Measurements from ENCODE around the gene IZUMO4.
"Not testable (repeated sequence)": the region's sequence is repeated elsewhere in the genome, so short reads cannot be mapped to it uniquely, and the experiment has no call there.

IZUMO4 gene

GRCh38 chr19:2120821-2121220 is 24.1 kb downstream of the IZUMO4 start:
- ATAC-seq (replicated peaks; ENCODE audit: extremely low read depth, poor library complexity, severe bottlenecking): no peak

GRCh38 chr19:2121416-2122051 is 24.8 kb downstream of the IZUMO4 start:
- Mint-ChIP-seq H3K27ac (ENCODE audit: low read depth) (no peak overlapping the region), H3K36me3 (ENCODE audit: insufficient read depth) (peaks cover 42% of the 10 kb centered on the region), H3K27me3 (no peaks in the 10 kb centered on the region), H3K4me3 (no peak overlapping the region), H3K9me3 (no peaks in the 10 kb centered on the region), H3K4me1 (no peaks in the 10 kb centered on the region)
- ATAC-seq (replicated peaks; ENCODE audit: extremely low read depth, poor library complexity, severe bottlenecking) (no peak), DNase-seq (ENCODE audit: low spot score in 2 of 2) (no peak)

More at GRCh38 chr19:2120821-2121220, 24.1 kb downstream of the IZUMO4 start:
- no peak overlapping the region for H3K4me3 Mint-ChIP-seq
- no peaks in the 10 kb centered on the region for H3K9me3 Mint-ChIP-seq
- H3K27ac Mint-ChIP-seq (ENCODE audit: low read depth): no peak overlapping the region
- peaks cover 37% of the 10 kb centered on the region for H3K36me3 Mint-ChIP-seq (ENCODE audit: insufficient read depth)
- no peak for DNase-seq (ENCODE audit: low spot score in 2 of 2)
- H3K4me1 Mint-ChIP-seq: no peaks in the 10 kb centered on the region
- no peaks in the 10 kb centered on the region for H3K27me3 Mint-ChIP-seq

GRCh38 chr19:2122251-2122650 is 25.5 kb downstream of the IZUMO4 start:
- Mint-ChIP-seq H3K36me3 (ENCODE audit: insufficient read depth) (peaks cover 44% of the 10 kb centered on the region), H3K4me1 (no peaks in the 10 kb centered on the region), H3K27me3 (no peaks in the 10 kb centered on the region), H3K27ac (ENCODE audit: low read depth) (no peak overlapping the region), H3K9me3 (no peaks in the 10 kb centered on the region), H3K4me3 (no peak overlapping the region)
- ATAC-seq (replicated peaks; ENCODE audit: extremely low read depth, poor library complexity, severe bottlenecking) (no peak), DNase-seq (ENCODE audit: low spot score in 2 of 2) (no peak)

GRCh38 chr19:2122982-2123381 is 26.3 kb downstream of the IZUMO4 start:
- DNase-seq (ENCODE audit: low spot score in 2 of 2): no peak
- Mint-ChIP-seq H3K4me3 (no peak overlapping the region), H3K9me3 (no peaks in the 10 kb centered on the region), H3K4me1 (no peaks in the 10 kb centered on the region), H3K36me3 (ENCODE audit: insufficient read depth) (peaks cover 44% of the 10 kb centered on the region), H3K27me3 (no peaks in the 10 kb centered on the region), H3K27ac (ENCODE audit: low read depth) (no peak overlapping the region)
- ATAC-seq (replicated peaks; ENCODE audit: extremely low read depth, poor library complexity, severe bottlenecking): no peak

GRCh38 chr19:2123682-2124387 is 27.1 kb downstream of the IZUMO4 start:
- no peak for ATAC-seq (replicated peaks; ENCODE audit: extremely low read depth, poor library complexity, severe bottlenecking)
- H3K27me3 Mint-ChIP-seq: no peaks in the 10 kb centered on the region
- H3K27ac Mint-ChIP-seq (ENCODE audit: low read depth): no peak overlapping the region
- no peaks in the 10 kb centered on the region for H3K9me3 Mint-ChIP-seq
- no peak overlapping the region for H3K4me3 Mint-ChIP-seq
- H3K36me3 Mint-ChIP-seq (ENCODE audit: insufficient read depth): peaks cover 41% of the 10 kb centered on the region
- DNase-seq (ENCODE audit: low spot score in 2 of 2): no peak
- no peaks in the 10 kb centered on the region for H3K4me1 Mint-ChIP-seq

- ATAC-seq (replicated peaks; ENCODE audit: extremely low read depth, poor library complexity, severe bottlenecking): no peak
- no peaks in the 10 kb centered on the region for H3K4me1 Mint-ChIP-seq
Observed at GRCh38 chr19:2126879-2127518, 30.3 kb downstream of the IZUMO4 start.

GRCh38 chr19:2127758-2128157 is 31.0 kb downstream of the IZUMO4 start:
- Mint-ChIP-seq H3K4me1 (no peaks in the 10 kb centered on the region), H3K27me3 (no peaks in the 10 kb centered on the region)

More at GRCh38 chr19:2126879-2127518, 30.3 kb downstream of the IZUMO4 start:
- DNase-seq (ENCODE audit: low spot score in 2 of 2): no peak
- H3K27ac Mint-ChIP-seq (ENCODE audit: low read depth): no peak overlapping the region
- H3K27me3 Mint-ChIP-seq: no peaks in the 10 kb centered on the region
- H3K9me3 Mint-ChIP-seq: no peaks in the 10 kb centered on the region
- no peak overlapping the region for H3K4me3 Mint-ChIP-seq
- peaks cover 31% of the 10 kb centered on the region for H3K36me3 Mint-ChIP-seq (ENCODE audit: insufficient read depth)

GRCh38 chr19:2128252-2128651 is 31.5 kb downstream of the IZUMO4 start:
- H3K36me3 Mint-ChIP-seq (ENCODE audit: insufficient read depth): peaks cover 39% of the 10 kb centered on the region

More at GRCh38 chr19:2127758-2128157, 31.0 kb downstream of the IZUMO4 start:
- Mint-ChIP-seq H3K9me3 (no peaks in the 10 kb centered on the region), H3K4me3 (no peak overlapping the region), H3K36me3 (ENCODE audit: insufficient read depth) (peaks cover 35% of the 10 kb centered on the region), H3K27ac (ENCODE audit: low read depth) (no peak overlapping the region)
- ATAC-seq (replicated peaks; ENCODE audit: extremely low read depth, poor library complexity, severe bottlenecking) (no peak), DNase-seq (ENCODE audit: low spot score in 2 of 2) (no peak)

GRCh38 chr19:2129022-2129421 is 32.3 kb downstream of the IZUMO4 start:
- Mint-ChIP-seq H3K4me1 (no peaks in the 10 kb centered on the region), H3K4me3 (no peak overlapping the region), H3K36me3 (ENCODE audit: insufficient read depth) (peaks cover 43% of the 10 kb centered on the region), H3K27ac (ENCODE audit: low read depth) (no peak overlapping the region), H3K27me3 (no peaks in the 10 kb centered on the region), H3K9me3 (no peaks in the 10 kb centered on the region)
- DNase-seq (ENCODE audit: low spot score in 2 of 2): no peak
- ATAC-seq (replicated peaks; ENCODE audit: extremely low read depth, poor library complexity, severe bottlenecking): no peak

More at GRCh38 chr19:2128252-2128651, 31.5 kb downstream of the IZUMO4 start:
- not testable (repeated sequence) for H3K4me3 Mint-ChIP-seq; DNase-seq (ENCODE audit: low spot score in 2 of 2); H3K27ac Mint-ChIP-seq (ENCODE audit: low read depth); ATAC-seq (replicated peaks; ENCODE audit: extremely low read depth, poor library complexity, severe bottlenecking); H3K27me3 Mint-ChIP-seq; H3K9me3 Mint-ChIP-seq; H3K4me1 Mint-ChIP-seq

- no peaks in the 10 kb centered on the region for H3K4me1 Mint-ChIP-seq
- no peaks in the 10 kb centered on the region for H3K9me3 Mint-ChIP-seq
- H3K27me3 Mint-ChIP-seq: no peaks in the 10 kb centered on the region
- peaks cover 41% of the 10 kb centered on the region for H3K36me3 Mint-ChIP-seq (ENCODE audit: insufficient read depth)
- DNase-seq (ENCODE audit: low spot score in 2 of 2) (no peak), ATAC-seq (replicated peaks; ENCODE audit: extremely low read depth, poor library complexity, severe bottlenecking) (no peak)
- no peak overlapping the region for H3K4me3 Mint-ChIP-seq
- H3K27ac Mint-ChIP-seq (ENCODE audit: low read depth): no peak overlapping the region
Observed at GRCh38 chr19:2129486-2129885, 32.8 kb downstream of the IZUMO4 start.

GRCh38 chr19:2129892-2130770 is 33.4 kb downstream of the IZUMO4 start:
- DNase-seq (ENCODE audit: low spot score in 2 of 2): no peak
- no peak for ATAC-seq (replicated peaks; ENCODE audit: extremely low read depth, poor library complexity, severe bottlenecking)
- Mint-ChIP-seq H3K27me3 (no peaks in the 10 kb centered on the region), H3K9me3 (no peaks in the 10 kb centered on the region), H3K36me3 (ENCODE audit: insufficient read depth) (peaks cover 40% of the 10 kb centered on the region), H3K4me3 (no peak overlapping the region), H3K27ac (ENCODE audit: low read depth) (no peak overlapping the region), H3K4me1 (no peaks in the 10 kb centered on the region)
